HL-60/S4 treated with phorbol 12-myristate 13-acetate at 8.2 ng/mL for 4 days and 3 days (cell line): ENCODE measurements around the gene CYP4F2.
"Not testable (repeated sequence)": the region's sequence is repeated elsewhere in the genome, so short reads cannot be mapped to it uniquely, and the experiment has no call there.

ENCODE experiments used
- in situ Hi-C: fragments of 300-500 bp; cut with MboI; formaldehyde crosslinking; loops from 2 replicates; pipeline ENCODE4 v1.15.0; 2022; ENCODE audit warnings: low sequenced_read_pairs

Gene CYP4F2

GRCh38 chr19:15897738-15898276, at the start of gene CYP4F2:
Gene CYP4F2 (minus strand): TSS chr19:15898074. CDS start chr19:15897611, 463 bp downstream.
- in situ Hi-C loops, result no loop called here

GRCh38 chr19:15945301-15945700, 47.4 kb upstream of the CYP4F2 start:
- in situ Hi-C loops, result no loop called here

GRCh38 chr19:15944401-15944800, 46.5 kb upstream of the CYP4F2 start:
- in situ Hi-C loops, result no loop called here

GRCh38 chr19:15937771-15938170, 39.9 kb upstream of the CYP4F2 start:
- in situ Hi-C loops, result no loop called here

GRCh38 chr19:15936950-15937349, 39.1 kb upstream of the CYP4F2 start:
- in situ Hi-C loops, result no loop called here

- in situ Hi-C loops, result no loop called here
Measured at GRCh38 chr19:15936173-15936572, 38.3 kb upstream of the CYP4F2 start.

- in situ Hi-C loops, result no loop called here
Measured at GRCh38 chr19:15935167-15935702, 37.4 kb upstream of the CYP4F2 start.

GRCh38 chr19:15934332-15935078, 36.6 kb upstream of the CYP4F2 start, which contains the start of gene CYP4F11:
Gene CYP4F11 (minus strand): TSS chr19:15934529. CDS start chr19:15934408, 121 bp downstream.
- in situ Hi-C loops, result no loop called here

- in situ Hi-C loops, result not testable (repeated sequence)
Measured at GRCh38 chr19:15933761-15934331, 36.0 kb upstream of the CYP4F2 start.

GRCh38 chr19:15928321-15928720, 30.4 kb upstream of the CYP4F2 start:
- in situ Hi-C loops, result no loop called here

GRCh38 chr19:15926484-15926883, 28.6 kb upstream of the CYP4F2 start:
- in situ Hi-C loops, result no loop called here

- in situ Hi-C loops, result no loop called here
Measured at GRCh38 chr19:15923702-15924101, 25.8 kb upstream of the CYP4F2 start.

GRCh38 chr19:15922021-15922420, 24.1 kb upstream of the CYP4F2 start:
- in situ Hi-C loops, result no loop called here

- in situ Hi-C loops, result no loop called here
Measured at GRCh38 chr19:15919243-15919642, 21.4 kb upstream of the CYP4F2 start.

GRCh38 chr19:15915109-15915508, 17.2 kb upstream of the CYP4F2 start:
- in situ Hi-C loops, result no loop called here

GRCh38 chr19:15913830-15914229, 16.0 kb upstream of the CYP4F2 start:
- in situ Hi-C loops, result no loop called here

GRCh38 chr19:15913384-15913783, 15.5 kb upstream of the CYP4F2 start:
- in situ Hi-C loops, result no loop called here

GRCh38 chr19:15911599-15912235, 13.8 kb upstream of the CYP4F2 start:
- in situ Hi-C loops, result no loop called here

- in situ Hi-C loops, result no loop called here
Measured at GRCh38 chr19:15905026-15905425, 7.2 kb upstream of the CYP4F2 start.

GRCh38 chr19:15902898-15903297, 5.0 kb upstream of the CYP4F2 start:
- in situ Hi-C loops, result not testable (repeated sequence)

GRCh38 chr19:15902254-15902653, 4.4 kb upstream of the CYP4F2 start:
- in situ Hi-C loops, result no loop called here
